HepG2 (cell line): ENCODE measurements around the gene SWSAP1. TPM values are rescaled to one million over a fixed set of nuclear protein-coding genes. Genes with fewer than 3 reads are reported as not detected.

Experiments used
- CCDC6 ChIP-seq: sonication (generic); formaldehyde crosslinking; IDR thresholded peaks from 2 replicates; pipeline ENCODE4 v1.8.1; 2022; ENCODE audit warnings: mild to moderate bottlenecking, missing genetic modification reagents, moderate library complexity
- ELF3 ChIP-seq: IDR thresholded peaks from 2 replicates; pipeline ENCODE4 v1.6.1; 2016; ENCODE audit warnings: missing genetic modification reagents, missing compliant biosample characterization
- ELF4 ChIP-seq: sonication (generic); formaldehyde crosslinking; IDR thresholded peaks from 2 replicates; pipeline ENCODE4 v1.5.0; 2020; ENCODE audit warnings: missing genetic modification reagents, mild to moderate bottlenecking, moderate library complexity, borderline replicate concordance
- GMEB1 ChIP-seq: sonication (generic); formaldehyde crosslinking; IDR thresholded peaks from 2 replicates; pipeline ENCODE4 v1.5.1; 2020; ENCODE audit warnings: missing genetic modification reagents, mild to moderate bottlenecking, borderline replicate concordance
- NR0B2 ChIP-seq: sonication (generic); formaldehyde crosslinking; IDR thresholded peaks from 2 replicates; pipeline ENCODE4 v1.4.0; 2020; ENCODE audit warnings: mild to moderate bottlenecking, missing genetic modification reagents
- PAXIP1 ChIP-seq: sonication (generic); formaldehyde crosslinking; conservative IDR thresholded peaks from 2 replicates; pipeline ENCODE4 v1.4.0; 2020; ENCODE audit warnings: mild to moderate bottlenecking, missing genetic modification reagents, moderate library complexity
- ZBTB33 ChIP-seq: sonication (generic); formaldehyde crosslinking; IDR thresholded peaks from 2 replicates; pipeline ENCODE4 v1.4.0; 2020; ENCODE audit warnings: missing genetic modification reagents
- ZFP82 ChIP-seq: sonication (generic); formaldehyde crosslinking; IDR thresholded peaks from 2 replicates; pipeline ENCODE4 v1.5.1; 2020; ENCODE audit warnings: mild to moderate bottlenecking, missing genetic modification reagents, borderline replicate concordance
- ZNF430 ChIP-seq: sonication (generic); formaldehyde crosslinking; IDR thresholded peaks from 2 replicates; pipeline ENCODE4 v1.9.0; 2021; ENCODE audit warnings: mild to moderate bottlenecking, missing genetic modification reagents
- ZNF513 ChIP-seq: sonication (generic); formaldehyde crosslinking; conservative IDR thresholded peaks from 2 replicates; pipeline ENCODE4 v1.5.0; 2020; ENCODE audit warnings: missing genetic modification reagents
- ZNF75D ChIP-seq: sonication (generic); formaldehyde crosslinking; IDR thresholded peaks from 2 replicates; pipeline ENCODE4 v1.8.1; 2023; ENCODE audit warnings: missing genetic modification reagents, mild to moderate bottlenecking, borderline replicate concordance
- ZNF800 ChIP-seq: sonication (generic); formaldehyde crosslinking; IDR thresholded peaks from 2 replicates; pipeline ENCODE4 v1.4.0; 2020; ENCODE audit warnings: missing genetic modification reagents
- polyA plus RNA-seq, 8 experiments: library from polyadenylated mRNA; depleted of rRNA in 3 of 8; stranded (reverse) in 7 of 8; unstranded in 1 of 8; fragments of >200 nt; fragmentation: Illumina TruSeq in 4 of 8; extraction: Trizol in 4 of 8; gene quantifications; 2 replicates each; pipeline versions ENCODE4 v1.2.1 to v1.2.3, GENCODE V29; 2011 to 2016; ENCODE audit warnings: low read depth in 4 of 8, missing spikeins in 1 of 8, mixed read lengths in 1 of 8; ENCODE audit not compliant: insufficient read depth in 1 of 8
- total RNA-seq, 5 experiments: library from RNA; depleted of rRNA; stranded (reverse); fragments of >200 nt; fragmentation: Illumina TruSeq; extraction: Trizol; gene quantifications; 2 replicates each; pipeline ENCODE4 v1.2.3, GENCODE V29; 2016; ENCODE audit warnings: low read depth in 1 of 5

Gene SWSAP1
- total and polyA plus RNA-seq, 2 of the 13 experiments (the other 11 are each of a cell fraction or from before 2014, with no cell fraction given): 2.7 to 3.3 TPM

GRCh38 chr19:11374433-11375142 is at the start of gene SWSAP1 (continued):
- TF ChIP-seq ZNF800 (CRISPR knock-in tag) (no peak), GMEB1 (CRISPR knock-in tag) (peak; percentile 90), ELF3 (CRISPR knock-in tag) (no peak), ELF4 (CRISPR knock-in tag) (no peak), NR0B2 (CRISPR knock-in tag) (no peak), CCDC6 (CRISPR knock-in tag) (no peak), ZNF513 (CRISPR knock-in tag) (no peak), PAXIP1 (CRISPR knock-in tag) (peak; percentile 46; the same call in 1 of the 2 replicates), ZNF430 (CRISPR knock-in tag) (no peak), ZFP82 (CRISPR knock-in tag) (no peak), ZBTB33 (no peak), ZNF75D (CRISPR knock-in tag) (no peak)
